Right renal cortex interstitium (tissue), 3 donors: ENCODE measurements around the gene OPCML. TPM values are rescaled to one million over a fixed set of nuclear protein-coding genes. Genes with fewer than 3 reads are reported as not detected.

ENCODE experiments used
- DNase-seq, 3 donors: peaks; one replicate each; pipeline ENCODE4 v3.0.0-alpha.2; 2013; ENCODE audit warnings: low read depth in 3 of 3, low spot score in 2 of 3
- polyA plus RNA-seq, 3 donors: library from polyadenylated mRNA; unstranded; fragments of 120-200 nt; gene quantifications; one replicate each; pipeline ENCODE4 v1.2.1, GENCODE V29; 2013; ENCODE audit not compliant: insufficient read length in 3 of 3

Gene OPCML
- polyA plus RNA-seq, 3 donors: 14.1 to 19.4 (median 19.1) TPM

DNA sequence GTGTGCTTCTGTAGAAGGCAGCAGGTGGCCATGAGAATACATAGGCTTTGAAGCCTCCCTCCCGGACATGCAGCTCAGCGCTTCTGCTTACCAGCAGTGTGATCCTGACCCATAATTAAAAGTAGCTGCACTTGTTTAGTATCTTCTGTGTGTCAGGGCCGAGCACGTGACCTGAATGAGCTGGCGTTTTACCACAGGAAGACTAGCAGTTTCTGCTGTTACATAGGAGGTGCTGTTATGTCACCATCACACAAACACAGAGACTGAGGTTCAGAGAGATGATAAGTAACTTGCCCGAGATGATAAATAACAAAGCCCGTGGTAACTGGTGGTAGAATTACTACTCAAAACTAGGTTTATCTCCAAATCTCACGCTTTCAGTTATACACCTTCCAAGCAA is 329.5 kb downstream of the OPCML start:
- DNase-seq: no peak

GRCh38 chr11:133198438-133198837 is 333.9 kb downstream of the OPCML start:
- DNase-seq: no peak

GRCh38 chr11:133197425-133197824 is 334.9 kb downstream of the OPCML start:
- DNase-seq: no peak

GRCh38 chr11:133191931-133192330 is 340.4 kb downstream of the OPCML start:
- DNase-seq: no peak

DNA sequence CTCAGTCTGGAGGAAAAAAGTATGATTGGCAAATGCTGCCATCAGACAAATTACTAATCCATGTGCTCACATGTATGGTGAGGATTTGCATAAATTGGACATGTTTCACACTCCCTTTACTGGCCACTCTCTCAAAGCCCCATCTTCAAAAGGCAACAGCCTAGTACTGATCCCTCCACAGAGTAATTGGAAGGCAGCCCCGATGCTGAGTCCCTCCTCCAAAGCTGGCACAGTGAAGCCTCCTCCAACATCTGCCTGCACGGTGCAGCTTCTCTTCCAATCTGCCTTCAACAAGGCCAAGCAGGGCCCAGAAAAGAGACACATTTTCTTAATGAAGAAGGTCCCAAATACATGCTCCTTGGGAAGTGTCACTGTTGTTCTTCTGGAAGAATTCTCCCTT is 350.6 kb downstream of the OPCML start:
- no peak for DNase-seq

DNA sequence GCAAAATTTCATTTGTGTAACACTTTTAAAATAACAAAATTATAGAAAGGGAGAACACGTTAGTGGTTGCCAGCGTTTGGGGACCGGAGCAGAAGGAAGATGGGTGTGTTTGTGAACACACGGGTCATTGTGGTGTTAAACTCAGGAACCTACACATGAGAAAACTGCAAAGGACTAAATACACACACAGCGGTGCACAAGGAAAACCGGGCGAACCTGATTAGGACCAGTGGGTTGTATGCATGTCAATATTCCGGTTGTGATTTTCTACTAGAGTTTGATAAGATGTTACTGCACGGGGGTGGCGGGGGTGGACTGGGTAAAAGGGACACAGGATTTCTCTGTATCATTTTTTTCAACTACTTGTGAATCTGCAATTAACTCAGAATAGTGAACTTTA is 351.2 kb downstream of the OPCML start:
- no peak for DNase-seq

DNA sequence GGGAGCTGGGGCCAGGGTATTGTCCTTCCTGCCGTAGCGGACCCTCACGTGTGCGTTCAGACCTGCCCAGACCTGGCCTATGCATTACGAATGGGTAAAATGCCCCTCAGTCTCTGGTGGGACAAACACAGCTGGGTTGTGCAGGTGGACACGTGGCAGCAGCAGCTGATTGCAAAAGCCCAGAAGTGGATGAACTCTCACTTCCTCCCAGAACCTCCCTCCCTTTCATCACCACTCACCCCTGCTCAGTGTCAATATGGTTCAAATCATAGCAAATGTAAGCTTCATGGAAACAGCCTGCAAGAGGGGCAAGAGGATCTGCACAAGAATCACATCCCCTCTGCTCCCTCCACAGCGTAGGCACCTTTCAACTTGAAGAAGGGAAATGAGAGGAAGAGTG is 352.1 kb downstream of the OPCML start:
- no peak for DNase-seq

DNA sequence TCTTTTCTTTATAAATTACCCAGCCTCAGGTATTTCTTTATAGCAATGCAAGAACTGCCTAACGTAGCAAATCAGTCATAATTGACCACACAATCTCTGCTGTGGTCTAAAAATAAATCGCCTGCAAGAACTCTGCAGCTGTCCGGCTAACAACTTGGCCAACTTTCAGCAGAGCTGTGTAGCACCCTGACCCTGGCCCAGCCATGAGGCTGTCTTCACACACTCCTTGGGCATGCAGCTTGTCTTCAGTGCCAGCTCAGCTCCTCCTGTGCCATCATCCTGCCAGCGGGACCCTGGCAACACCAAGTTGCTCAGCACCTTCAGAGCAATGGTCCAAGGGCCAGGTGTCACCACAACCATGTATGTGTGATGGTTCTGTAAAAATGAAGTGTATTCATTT is 355.6 kb downstream of the OPCML start:
- DNase-seq: no peak

DNA sequence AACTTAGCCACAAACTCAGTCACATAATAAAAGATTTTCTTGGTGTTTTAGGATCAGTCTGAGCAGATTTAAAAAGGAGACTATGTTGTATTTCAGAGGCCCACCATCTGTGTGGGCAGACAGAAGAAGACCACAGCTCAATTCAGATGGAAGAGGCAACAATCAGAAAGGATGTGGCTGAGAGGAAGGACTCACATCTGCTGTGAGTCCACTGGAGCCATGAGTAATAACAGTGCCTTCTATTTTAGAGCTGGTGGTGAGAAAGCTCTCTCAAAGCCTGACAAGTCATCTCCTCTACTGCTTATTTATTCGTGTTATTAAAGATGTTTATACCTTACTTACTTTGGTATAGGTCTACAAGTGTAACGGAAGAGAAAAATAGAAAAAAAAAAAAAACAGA is 357.2 kb downstream of the OPCML start:
- DNase-seq: no peak

- DNase-seq: no peak
These were observed 358.4 kb downstream of the OPCML start for GRCh38 chr11:133173810-133174412.

DNA sequence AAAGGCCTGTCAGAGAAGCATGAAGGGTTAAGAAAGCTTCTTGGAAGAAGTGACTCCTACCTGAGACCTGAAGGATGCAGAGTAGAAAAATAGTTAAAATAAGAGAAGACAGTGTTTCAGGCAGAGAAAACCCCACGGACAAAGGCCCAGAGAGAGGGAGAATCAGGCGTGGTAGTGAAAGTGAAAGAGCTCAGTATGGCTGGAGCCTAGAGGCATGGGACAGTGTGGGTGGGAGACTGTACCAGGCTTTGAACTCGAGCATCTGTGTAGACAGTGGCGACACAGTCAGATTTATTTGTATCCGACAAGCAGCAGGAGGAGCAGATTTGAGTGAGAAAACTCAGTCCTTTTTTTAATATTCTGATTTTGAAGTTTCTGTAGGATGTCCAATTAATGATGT is 360.0 kb downstream of the OPCML start:
- no peak for DNase-seq

- DNase-seq: no peak
These were observed 360.9 kb downstream of the OPCML start for GRCh38 chr11:133171374-133171773.

DNA sequence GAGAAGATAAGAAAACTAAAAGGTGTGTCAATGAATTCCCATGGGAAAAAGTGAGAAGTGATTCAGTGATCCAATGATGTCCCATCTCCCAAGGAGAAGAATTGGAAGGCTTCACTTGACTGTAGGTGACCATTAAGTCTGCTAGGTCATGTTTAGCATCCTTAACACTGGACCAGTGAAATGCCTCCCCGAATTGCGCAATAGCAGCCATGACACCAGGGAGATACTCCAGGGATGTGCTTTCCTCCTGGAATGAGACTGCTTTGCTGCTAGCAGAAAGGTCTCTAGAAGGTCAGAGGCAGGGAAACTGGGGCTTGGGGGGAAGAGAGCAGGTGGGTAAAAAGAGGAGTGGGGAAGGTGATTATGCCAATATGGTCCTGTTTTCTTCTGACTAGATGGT is 364.3 kb downstream of the OPCML start:
- DNase-seq: no peak

DNA sequence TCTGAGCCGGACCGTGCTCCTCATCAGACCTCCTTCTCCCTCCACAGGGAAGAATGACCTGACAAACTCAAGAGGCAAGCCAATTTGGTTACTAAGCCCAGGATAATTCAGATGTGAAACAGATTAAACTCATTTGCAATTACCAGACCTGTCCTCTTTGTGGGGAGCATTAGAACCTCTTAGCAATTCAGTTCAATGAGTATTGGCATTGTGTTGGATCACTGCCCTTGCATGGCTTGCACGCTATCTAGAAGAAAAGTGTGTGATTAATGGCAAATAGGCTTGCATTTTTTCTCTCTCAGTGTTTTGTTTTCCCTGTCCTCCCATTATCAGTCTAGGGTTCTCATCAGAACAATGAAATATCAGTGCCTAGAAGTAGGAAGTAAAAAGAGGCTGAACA is 365.6 kb downstream of the OPCML start:
- no peak for DNase-seq

DNA sequence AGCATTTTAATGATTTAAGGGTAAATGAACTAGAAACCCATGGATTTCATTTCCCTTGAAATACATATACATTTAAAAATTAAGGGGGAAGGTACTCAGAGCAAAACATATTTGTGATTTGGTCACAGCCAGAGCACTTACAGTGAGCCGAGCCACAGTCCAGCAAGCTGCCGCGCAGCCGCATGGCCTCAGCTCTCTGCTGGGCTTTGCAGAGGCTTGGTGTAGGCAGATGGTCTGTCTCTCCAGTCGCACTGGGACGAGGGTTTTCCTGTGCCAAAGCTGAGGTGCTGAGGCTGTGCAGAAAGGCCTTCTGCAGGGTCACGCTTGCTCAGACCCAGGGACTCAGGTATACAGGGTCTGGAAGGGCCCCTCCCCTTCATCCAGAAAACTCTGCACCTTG is 367.3 kb downstream of the OPCML start:
- peak in 1 of 3 donors; percentile 21 for DNase-seq

- peak in 2 of 3 donors; percentile 45 to 47 for DNase-seq
These were observed 368.6 kb downstream of the OPCML start for GRCh38 chr11:133163463-133164419.

GRCh38 chr11:133162227-133162626 is 370.1 kb downstream of the OPCML start:
- no peak for DNase-seq

- DNase-seq: no peak
These were observed 371.5 kb downstream of the OPCML start for GRCh38 chr11:133160754-133161153.

- DNase-seq: no peak
These were observed 375.1 kb downstream of the OPCML start for GRCh38 chr11:133156986-133157745.

DNA sequence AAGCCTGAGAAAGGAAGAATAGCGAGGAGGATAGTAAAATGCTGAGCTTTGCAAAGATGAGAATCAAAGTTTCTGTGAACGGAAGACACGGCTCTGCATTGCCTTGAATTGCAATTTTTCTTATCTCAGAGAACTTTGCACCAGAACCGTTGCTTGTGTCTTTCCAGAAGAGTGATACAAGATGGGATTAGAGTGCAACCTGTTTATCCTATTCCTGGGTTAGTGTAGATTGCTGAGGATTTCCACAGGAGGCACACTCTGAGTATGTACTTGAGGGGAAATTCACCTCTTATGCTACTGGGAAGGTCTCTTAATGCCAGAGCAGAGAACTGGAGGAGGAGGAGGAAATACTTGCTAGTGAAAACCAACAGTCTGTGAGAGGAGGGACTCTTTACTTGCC is 377.5 kb downstream of the OPCML start:
- DNase-seq: no peak

GRCh38 chr11:133154076-133154475 is 378.2 kb downstream of the OPCML start:
- no peak for DNase-seq
